K562 (cell line): Measurements from ENCODE around the gene ISY1. TPM values are rescaled to one million over a fixed set of nuclear protein-coding genes. Genes with fewer than 3 reads are reported as not detected.

ENCODE experiments used
- ASH1L ChIP-seq: fragments of 450-650 bp; IDR thresholded peaks from 2 replicates; pipeline ENCODE4 v1.6.1; 2018; ENCODE audit warnings: borderline replicate concordance, mild to moderate bottlenecking, low read depth; ENCODE audit not compliant: partially characterized antibody
- DACH1 ChIP-seq: fragments of 450-650 bp; IDR thresholded peaks from 2 replicates; pipeline ENCODE4 v1.6.1; 2018; ENCODE audit not compliant: partially characterized antibody
- DNMT1 ChIP-seq: fragments of 450-650 bp; IDR thresholded peaks from 2 replicates; pipeline ENCODE4 v1.6.1; 2016; ENCODE audit warnings: antibody characterized with exemption, mild to moderate bottlenecking
- E2F8 ChIP-seq: fragments of 450-650 bp; IDR thresholded peaks from 2 replicates; pipeline ENCODE4 v1.7.1; 2018; ENCODE audit warnings: mild to moderate bottlenecking, low read depth; ENCODE audit not compliant: partially characterized antibody
- ELF4 ChIP-seq: fragments of 450-650 bp; formaldehyde crosslinking; IDR thresholded peaks from 2 replicates; pipeline ENCODE4 v1.4.0; 2022; ENCODE audit warnings: missing genetic modification characterization
- GABPA ChIP-seq: fragments of 200-800 bp; sonication (Bioruptor generic); conservative IDR thresholded peaks from 2 replicates; pipeline ENCODE4 v1.6.1; 2016; ENCODE audit warnings: low read depth, missing genetic modification characterization, missing compliant biosample characterization
- HMGN3 ChIP-seq: IDR thresholded peaks from 2 replicates; pipeline ENCODE4 v1.6.1; 2011; ENCODE audit warnings: borderline replicate concordance, low read depth, mild to moderate bottlenecking, mixed read lengths, low read length; ENCODE audit not compliant: insufficient read length; ENCODE audit errors: extremely low read depth
- JUNB ChIP-seq: fragments of 450-650 bp; formaldehyde crosslinking; conservative IDR thresholded peaks from 2 replicates; pipeline ENCODE4 v1.4.0; 2020; ENCODE audit warnings: mild to moderate bottlenecking
- NBN ChIP-seq: fragments of 450-650 bp; IDR thresholded peaks from 2 replicates; pipeline ENCODE4 v1.6.1; 2016; ENCODE audit warnings: low read depth, mild to moderate bottlenecking
- NR1H2 ChIP-seq: sonication (generic); formaldehyde crosslinking; IDR thresholded peaks from 2 replicates; pipeline ENCODE4 v1.4.0; 2020; ENCODE audit warnings: mild to moderate bottlenecking, missing genetic modification reagents
- PHTF2 ChIP-seq: fragments of 250-450 bp; sonication (Bioruptor Pico); IDR thresholded peaks from 2 replicates; pipeline ENCODE4 v1.5.0; 2021; ENCODE audit warnings: mild to moderate bottlenecking
- POLR3A ChIP-seq: IDR thresholded peaks from 2 replicates; pipeline ENCODE4 v1.6.1; 2011; ENCODE audit warnings: borderline replicate concordance, mild to moderate bottlenecking, moderate library complexity; ENCODE audit not compliant: insufficient read length, insufficient read depth; ENCODE audit errors: extremely low read depth
- PTTG1 ChIP-seq: fragments of 450-650 bp; IDR thresholded peaks from 2 replicates; pipeline ENCODE4 v1.6.1; 2016; ENCODE audit warnings: low read depth, mild to moderate bottlenecking, missing genetic modification characterization, missing compliant biosample characterization
- SLC30A9 ChIP-seq: fragments of 250-450 bp; sonication (Bioruptor Pico); IDR thresholded peaks from 2 replicates; pipeline ENCODE4 v1.8.0; 2022; ENCODE audit warnings: mild to moderate bottlenecking, moderate library complexity
- ZBTB43 ChIP-seq: sonication (generic); formaldehyde crosslinking; IDR thresholded peaks from 2 replicates; pipeline ENCODE4 v1.8.0; 2023; ENCODE audit warnings: mild to moderate bottlenecking, missing genetic modification reagents
- ZFP36 ChIP-seq: fragments of 150-350 bp; IDR thresholded peaks from 2 replicates; pipeline ENCODE4 v1.6.1; 2018; ENCODE audit warnings: low read length, low read depth; ENCODE audit not compliant: partially characterized antibody
- ZNF707 ChIP-seq: fragments of 250-450 bp; sonication (Bioruptor Pico); conservative IDR thresholded peaks from 2 replicates; pipeline ENCODE4 v1.8.0; 2022; ENCODE audit warnings: inconsistent platforms, mild to moderate bottlenecking, moderate library complexity
- polyA plus RNA-seq, 8 experiments: library from polyadenylated mRNA; depleted of rRNA in 4 of 8; stranded (reverse) in 5 of 8; unstranded in 3 of 8; fragments of >200 nt; fragmentation: Nextera tagmentation in 2 of 8; fragmentation: Illumina TruSeq in 1 of 8; extraction: Ambion mirVana in 2 of 8; extraction: Trizol in 1 of 8; gene quantifications; 2 replicates each; pipeline versions ENCODE4 v1.2.1 to v1.2.3, GENCODE V29; 2011 to 2014; ENCODE audit warnings: inconsistent platforms in 1 of 8, missing spikeins in 1 of 8
- total RNA-seq, 7 experiments: library from RNA; depleted of rRNA in 6 of 7; stranded (reverse); fragments of >200 nt in 6 of 7; fragmentation: Illumina TruSeq in 2 of 7; extraction: Trizol in 2 of 7; gene quantifications; 2 replicates each; pipeline versions ENCODE4 v1.2.1 to v1.2.3, GENCODE V29; 2011 to 2021; ENCODE audit warnings: low replicate concordance in 1 of 7
- TF ChIP-seq, protein P1 (sequence below): fragments of 250-450 bp; sonication (Bioruptor Pico); IDR thresholded peaks from 2 replicates; pipeline ENCODE4 v1.4.0; 2020
- TF ChIP-seq, protein P2 (sequence below): sonication (generic); formaldehyde crosslinking; IDR thresholded peaks from 2 replicates; pipeline ENCODE4 v1.8.1; 2023; ENCODE audit warnings: mild to moderate bottlenecking, missing genetic modification reagents
- TF ChIP-seq, protein P3 (sequence below): fragments of 250-450 bp; sonication (Bioruptor Pico); IDR thresholded peaks from 2 replicates; pipeline ENCODE4 v1.4.0; 2020; ENCODE audit warnings: mild to moderate bottlenecking, moderate library complexity

The ISY1 gene
- total and polyA plus RNA-seq, 9 of the 15 experiments (the other 6 are each of a cell fraction or from before 2014, with no cell fraction given), result 23.5 to 50.0 (median 32.9) TPM

- TF ChIP-seq PTTG1 (tag) (no peak), ZNF707 (CRISPR knock-in tag) (no peak), DACH1 (no peak), PHTF2 (CRISPR knock-in tag) (no peak), ELF4 (CRISPR knock-in tag) (no peak), NBN (no peak), E2F8 (no peak), NR1H2 (CRISPR knock-in tag) (no peak), ZBTB43 (CRISPR knock-in tag) (no peak), POLR3A (no peak), HMGN3 (peak; percentile 58), GABPA (tag) (no peak), ASH1L (no peak), ZFP36 (no peak), DNMT1 (no peak), JUNB (CRISPR knock-in tag) (no peak), SLC30A9 (CRISPR knock-in tag) (no peak)
- TF ChIP-seq, protein P1, sequence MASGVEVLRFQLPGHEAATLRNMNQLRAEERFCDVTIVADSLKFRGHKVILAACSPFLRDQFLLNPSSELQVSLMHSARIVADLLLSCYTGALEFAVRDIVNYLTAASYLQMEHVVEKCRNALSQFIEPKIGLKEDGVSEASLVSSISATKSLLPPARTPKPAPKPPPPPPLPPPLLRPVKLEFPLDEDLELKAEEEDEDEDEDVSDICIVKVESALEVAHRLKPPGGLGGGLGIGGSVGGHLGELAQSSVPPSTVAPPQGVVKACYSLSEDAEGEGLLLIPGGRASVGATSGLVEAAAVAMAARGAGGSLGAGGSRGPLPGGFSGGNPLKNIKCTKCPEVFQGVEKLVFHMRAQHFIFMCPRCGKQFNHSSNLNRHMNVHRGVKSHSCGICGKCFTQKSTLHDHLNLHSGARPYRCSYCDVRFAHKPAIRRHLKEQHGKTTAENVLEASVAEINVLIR, result no peak
- TF ChIP-seq, protein P2, sequence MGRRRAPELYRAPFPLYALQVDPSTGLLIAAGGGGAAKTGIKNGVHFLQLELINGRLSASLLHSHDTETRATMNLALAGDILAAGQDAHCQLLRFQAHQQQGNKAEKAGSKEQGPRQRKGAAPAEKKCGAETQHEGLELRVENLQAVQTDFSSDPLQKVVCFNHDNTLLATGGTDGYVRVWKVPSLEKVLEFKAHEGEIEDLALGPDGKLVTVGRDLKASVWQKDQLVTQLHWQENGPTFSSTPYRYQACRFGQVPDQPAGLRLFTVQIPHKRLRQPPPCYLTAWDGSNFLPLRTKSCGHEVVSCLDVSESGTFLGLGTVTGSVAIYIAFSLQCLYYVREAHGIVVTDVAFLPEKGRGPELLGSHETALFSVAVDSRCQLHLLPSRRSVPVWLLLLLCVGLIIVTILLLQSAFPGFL (CRISPR knock-in tag), result no peak
- TF ChIP-seq, protein P3, sequence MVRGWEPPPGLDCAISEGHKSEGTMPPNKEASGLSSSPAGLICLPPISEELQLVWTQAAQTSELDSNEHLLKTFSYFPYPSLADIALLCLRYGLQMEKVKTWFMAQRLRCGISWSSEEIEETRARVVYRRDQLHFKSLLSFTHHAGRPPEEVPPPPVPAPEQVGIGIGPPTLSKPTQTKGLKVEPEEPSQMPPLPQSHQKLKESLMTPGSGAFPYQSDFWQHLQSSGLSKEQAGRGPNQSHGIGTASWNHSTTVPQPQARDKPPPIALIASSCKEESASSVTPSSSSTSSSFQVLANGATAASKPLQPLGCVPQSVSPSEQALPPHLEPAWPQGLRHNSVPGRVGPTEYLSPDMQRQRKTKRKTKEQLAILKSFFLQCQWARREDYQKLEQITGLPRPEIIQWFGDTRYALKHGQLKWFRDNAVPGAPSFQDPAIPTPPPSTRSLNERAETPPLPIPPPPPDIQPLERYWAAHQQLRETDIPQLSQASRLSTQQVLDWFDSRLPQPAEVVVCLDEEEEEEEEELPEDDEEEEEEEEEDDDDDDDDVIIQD (CRISPR knock-in tag), result no peak
Measured at GRCh38 chr3:129183569-129184395, 22.9 kb upstream of the ISY1 start, which contains the start of gene CNBP (continued).
